Measurements from ENCODE around the gene SCYGR6. TPM values are rescaled to one million over a fixed set of nuclear protein-coding genes. Genes with fewer than 3 reads are reported as not detected.
"Not testable (repeated sequence)": the region's sequence is repeated elsewhere in the genome, so short reads cannot be mapped to it uniquely, and the experiment has no call there.

The SCYGR6 gene
- total RNA-seq, 1 donor from 2014 or later = not detected

GRCh38 chr2:227748079-227748478, 23.5 kb upstream of the SCYGR6 start:
- intact Hi-C loops (cut with micrococcal nuclease) = no loop called here
- ATAC-seq (ENCODE audit: low read depth) (no peak), DNase-seq (no peak)
- no peaks in the 10 kb centered on the region for H3K4me1 Mint-ChIP-seq
- TF ChIP-seq CTCF (IDR thresholded peaks at IDR 0.05) = no peak
- H3K4me3 Mint-ChIP-seq = no peak overlapping the region
- H3K27me3 Mint-ChIP-seq = peaks cover 6% of the 10 kb centered on the region
- H3K9me3 Mint-ChIP-seq = no peaks in the 10 kb centered on the region
- H3K36me3 Mint-ChIP-seq (ENCODE audit: low read depth) = no peaks in the 10 kb centered on the region
- H3K27ac Mint-ChIP-seq = no peak overlapping the region
- CTCF ChIA-PET = no interaction called here
- POLR2A ChIA-PET = no interaction called here

- DNase-seq (no peak), ATAC-seq (ENCODE audit: low read depth) (no peak)
- Mint-ChIP-seq H3K4me3 (no peak within 1 kb of the TSS), H3K4me1 (no peaks in the 10 kb centered on the region), H3K9me3 (no peaks in the 10 kb centered on the region), H3K36me3 (ENCODE audit: low read depth) (no peaks in the 10 kb centered on the region), H3K27me3 (peaks cover 5% of the 10 kb centered on the region), H3K27ac (no peak within 1 kb of the TSS)
- CTCF ChIA-PET = no interaction called here
- intact Hi-C loops (cut with micrococcal nuclease) = no loop called here
- TF ChIP-seq CTCF (IDR thresholded peaks at IDR 0.05) = no peak
- POLR2A ChIA-PET = no interaction called here
Measured at GRCh38 chr2:227745594-227745993, 21.0 kb upstream of the SCYGR6 start, which contains the start of gene SCYGR8. TSS of gene SCYGR8 (plus strand) at chr2:227745894. CDS start at chr2:227745894, 0 bp downstream.

- H3K4me3 Mint-ChIP-seq; DNase-seq; H3K27ac Mint-ChIP-seq; intact Hi-C loops (cut with micrococcal nuclease); ATAC-seq (ENCODE audit: low read depth); H3K9me3 Mint-ChIP-seq; H3K36me3 Mint-ChIP-seq (ENCODE audit: low read depth); POLR2A ChIA-PET; H3K27me3 Mint-ChIP-seq; H3K4me1 Mint-ChIP-seq: not testable (repeated sequence)
- CTCF ChIA-PET = interaction anchor here (1.1 kb wide), 1 partner anchor 141 kb away, joined by 4 read pairs; no protein-coding TSS in a partner anchor
Measured at GRCh38 chr2:227740705-227741104, 16.1 kb upstream of the SCYGR6 start.

- no peak for DNase-seq
- peaks cover 2% of the 10 kb centered on the region for H3K27me3 Mint-ChIP-seq
- ATAC-seq (ENCODE audit: low read depth) = no peak
- H3K27ac Mint-ChIP-seq = no peak overlapping the region
- POLR2A ChIA-PET = no interaction called here
- no peak for TF ChIP-seq CTCF (IDR thresholded peaks at IDR 0.05)
- intact Hi-C loops (cut with micrococcal nuclease) = no loop called here
- no peaks in the 10 kb centered on the region for H3K36me3 Mint-ChIP-seq (ENCODE audit: low read depth)
- no peak overlapping the region for H3K4me3 Mint-ChIP-seq
- no peaks in the 10 kb centered on the region for H3K9me3 Mint-ChIP-seq
- H3K4me1 Mint-ChIP-seq = no peaks in the 10 kb centered on the region
- CTCF ChIA-PET = interaction anchor here (1.3 kb wide), 1 partner anchor 27 kb away, joined by 7 read pairs; no protein-coding TSS in a partner anchor
Measured at GRCh38 chr2:227739351-227739750, 14.8 kb upstream of the SCYGR6 start.

GRCh38 chr2:227728035-227728434, 3.5 kb upstream of the SCYGR6 start, which contains the start of gene SCYGR7:
TSS of gene SCYGR7 (plus strand) at chr2:227728335. CDS start at chr2:227728335, 0 bp downstream.
- H3K4me1 Mint-ChIP-seq = no peaks in the 10 kb centered on the region

GRCh38 chr2:227722821-227723220, 1.7 kb downstream of the SCYGR6 start:
- H3K9me3 Mint-ChIP-seq; H3K4me1 Mint-ChIP-seq; CTCF ChIA-PET; ATAC-seq (ENCODE audit: low read depth); H3K4me3 Mint-ChIP-seq; intact Hi-C loops (cut with micrococcal nuclease); DNase-seq; H3K36me3 Mint-ChIP-seq (ENCODE audit: low read depth); H3K27me3 Mint-ChIP-seq; POLR2A ChIA-PET; H3K27ac Mint-ChIP-seq: not testable (repeated sequence)

More at GRCh38 chr2:227728035-227728434, 3.5 kb upstream of the SCYGR6 start, which contains the start of gene SCYGR7:
- DNase-seq (no peak), ATAC-seq (ENCODE audit: low read depth) (no peak)
- ChIA-PET POLR2A (no interaction called here), CTCF (no interaction called here)
- Mint-ChIP-seq H3K27ac (no peak within 1 kb of the TSS), H3K27me3 (peaks cover 14% of the 10 kb centered on the region), H3K36me3 (ENCODE audit: low read depth) (no peaks in the 10 kb centered on the region), H3K4me3 (no peak within 1 kb of the TSS), H3K9me3 (peaks cover under 1% of the 10 kb centered on the region)
- no peak for TF ChIP-seq CTCF (IDR thresholded peaks at IDR 0.05)
- intact Hi-C loops (cut with micrococcal nuclease) = no loop called here

All from activated B cell treated with CpG ODN at 0.5 μM for 24 hours (primary cell).